Neural cell (in vitro differentiated cells): ENCODE measurements around the gene LRFN5. TPM values are rescaled to one million over a fixed set of nuclear protein-coding genes. Genes with fewer than 3 reads are reported as not detected.
"Not testable (repeated sequence)": the region's sequence is repeated elsewhere in the genome, so short reads cannot be mapped to it uniquely, and the experiment has no call there.

Experiments
- H2AFZ ChIP-seq: fragments of 200-600, 300-800 bp; sonication (generic), shearing (Covaris generic); 2 replicates; pipeline ENCODE4 v1.6.0; 2014; ENCODE audit warnings: low read depth, mild to moderate bottlenecking, antibody characterized with exemption, low read length, moderate library complexity
- H3F3A ChIP-seq: fragments of 200-600 bp; shearing (Covaris generic); 2 replicates; pipeline ENCODE4 v1.6.1; 2016; ENCODE audit warnings: mild to moderate bottlenecking, moderate library complexity, mixed read lengths, antibody characterized with exemption, low read length; ENCODE audit not compliant: insufficient read depth, poor library complexity, severe bottlenecking
- H3K27ac ChIP-seq: fragments of 200-600, 300-800 bp; sonication (generic), shearing (Covaris generic); 2 replicates; pipeline ENCODE4 v1.5.1; 2014; ENCODE audit warnings: mild to moderate bottlenecking, low read length, moderate library complexity
- H3K27me3 ChIP-seq: fragments of 300-800, 200-600 bp; sonication (generic), shearing (Covaris generic); 2 replicates; pipeline ENCODE4 v1.6.0; 2014; ENCODE audit warnings: mild to moderate bottlenecking, low read depth, low read length, moderate library complexity; ENCODE audit not compliant: insufficient read depth
- H3K36me3 ChIP-seq: fragments of 300-800, 200-600 bp; sonication (generic), shearing (Covaris generic); 2 replicates; pipeline ENCODE4 v1.5.1; 2014; ENCODE audit warnings: mild to moderate bottlenecking, antibody characterized with exemption, low read length, moderate library complexity; ENCODE audit not compliant: insufficient read depth
- H3K4me2 ChIP-seq: fragments of 300-800, 200-600 bp; sonication (generic), shearing (Covaris generic); 2 replicates; pipeline ENCODE4 v1.6.0; 2014; ENCODE audit warnings: mild to moderate bottlenecking, low read length
- H3K4me3 ChIP-seq: fragments of 300-800, 200-600 bp; sonication (generic), shearing (Covaris generic); 2 replicates; pipeline ENCODE4 v1.5.1; 2014; ENCODE audit warnings: mild to moderate bottlenecking, low read length, moderate library complexity
- H3K79me2 ChIP-seq: fragments of 200-600 bp; shearing (Covaris generic); replicated peaks from 2 replicates; pipeline ENCODE4 v1.6.0; 2014; ENCODE audit warnings: mild to moderate bottlenecking, low read length, moderate library complexity; ENCODE audit not compliant: insufficient read depth
- H3K9ac ChIP-seq: fragments of 300-800, 200-600 bp; sonication (generic), shearing (Covaris generic); 2 replicates; pipeline ENCODE4 v1.6.1; 2016; ENCODE audit warnings: mild to moderate bottlenecking, low read length, mixed read lengths
- H3K9me2 ChIP-seq: fragments of 200-600 bp; shearing (Covaris generic); 2 replicates; pipeline ENCODE4 v1.6.1; 2016; ENCODE audit warnings: mild to moderate bottlenecking, low read length, mixed read lengths; ENCODE audit not compliant: insufficient read depth
- H3K9me3 ChIP-seq: fragments of 200-600, 300-800 bp; sonication (generic), shearing (Covaris generic); 2 replicates; pipeline ENCODE4 v1.6.1; 2016; ENCODE audit warnings: mild to moderate bottlenecking, mixed run types, low read length, moderate library complexity, mixed read lengths
- H4K20me1 ChIP-seq: fragments of 200-600 bp; shearing (Covaris generic); 2 replicates; pipeline ENCODE4 v1.6.1; 2016; ENCODE audit warnings: mild to moderate bottlenecking, mixed run types; ENCODE audit not compliant: insufficient read depth
- EP300 ChIP-seq: fragments of 450-650 bp; conservative IDR thresholded peaks from 2 replicates; pipeline ENCODE4 v1.6.1; 2014; ENCODE audit warnings: antibody characterized with exemption, mild to moderate bottlenecking, moderate library complexity; ENCODE audit not compliant: poor library complexity, severe bottlenecking
- EZH2 ChIP-seq: fragments of 200-600, 300-800 bp; shearing (Covaris generic), sonication (generic); IDR thresholded peaks from 2 replicates; pipeline ENCODE4 v1.6.1; 2014; ENCODE audit warnings: antibody characterized with exemption, low read length, borderline replicate concordance, mild to moderate bottlenecking; ENCODE audit not compliant: insufficient read depth, poor library complexity, severe bottlenecking
- MXI1 ChIP-seq: fragments of 450-650 bp; conservative IDR thresholded peaks from 2 replicates; pipeline ENCODE4 v1.6.1; 2014; ENCODE audit warnings: antibody characterized with exemption, mild to moderate bottlenecking; ENCODE audit not compliant: poor library complexity, severe bottlenecking
- POLR2AphosphoS5 ChIP-seq: IDR thresholded peaks from 2 replicates; pipeline ENCODE4 v1.6.1; 2012
- RAD21 ChIP-seq: fragments of 450-650 bp; conservative IDR thresholded peaks from 2 replicates; pipeline ENCODE4 v1.6.1; 2014; ENCODE audit warnings: antibody characterized with exemption, mild to moderate bottlenecking, moderate library complexity
- REST ChIP-seq: IDR thresholded peaks from 2 replicates; pipeline ENCODE4 v1.6.1; 2012; ENCODE audit warnings: borderline replicate concordance
- SMC3 ChIP-seq: fragments of 450-650 bp; conservative IDR thresholded peaks from 2 replicates; pipeline ENCODE4 v1.6.1; 2014; ENCODE audit warnings: antibody characterized with exemption, mild to moderate bottlenecking, moderate library complexity; ENCODE audit not compliant: poor library complexity
- TAF1 ChIP-seq: IDR thresholded peaks from 2 replicates; pipeline ENCODE4 v1.6.1; 2012; ENCODE audit warnings: low read depth
- polyA plus RNA-seq: library from polyadenylated mRNA; depleted of rRNA; stranded (reverse); fragments of >200 nt; gene quantifications from 2 replicates; pipeline ENCODE4 v1.2.3, GENCODE V29; 2014
- TF ChIP-seq, protein P1 (sequence below): fragments of 450-650 bp; IDR thresholded peaks from 2 replicates; pipeline ENCODE4 v1.5.1; 2014; ENCODE audit warnings: antibody characterized with exemption, mild to moderate bottlenecking, moderate library complexity; ENCODE audit not compliant: poor library complexity, severe bottlenecking

LRFN5 gene
- polyA plus RNA-seq, 1 donor from 2014 or later = 24.5 TPM

DNA sequence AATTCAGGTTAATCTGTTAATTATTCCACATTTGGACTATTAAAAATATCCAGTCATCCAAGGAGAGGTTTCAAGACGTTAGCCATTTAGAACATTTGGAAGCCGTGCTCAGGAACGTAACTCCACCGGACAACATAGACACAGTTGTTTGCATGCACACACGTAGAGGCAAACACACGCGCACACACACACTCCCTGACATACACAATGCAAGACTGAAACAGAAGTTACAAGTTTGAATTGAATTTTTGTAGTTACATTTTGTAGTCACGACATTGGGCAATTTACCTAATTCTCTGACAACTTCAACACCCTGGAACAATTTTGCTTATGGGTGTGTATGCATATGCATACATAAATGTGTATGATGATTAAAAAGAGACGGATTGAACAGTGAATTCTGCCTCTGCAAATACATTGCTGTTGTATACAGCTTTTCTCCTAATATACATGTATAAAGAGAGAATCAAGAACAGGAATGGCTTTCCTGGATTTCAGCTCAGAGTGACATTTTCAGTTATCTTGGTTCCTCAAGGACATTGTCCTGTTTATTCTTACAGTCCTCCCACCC is 298.8 kb downstream of the LRFN5 start:
- no peaks in the 10 kb centered on the region for H3K9me2 ChIP-seq
- no peak overlapping the region for H3K4me2 ChIP-seq
- no peak overlapping the region for H3K9ac ChIP-seq
- H3F3A ChIP-seq = no peaks in the 10 kb centered on the region
- no peaks in the 10 kb centered on the region for H4K20me1 ChIP-seq
- no peak overlapping the region for H3K27ac ChIP-seq
- no peaks in the 10 kb centered on the region for H3K79me2 ChIP-seq
- H3K4me3 ChIP-seq = no peak overlapping the region
- H3K9me3 ChIP-seq = no peaks in the 10 kb centered on the region
- no peak for TF ChIP-seq REST
- no peak for TF ChIP-seq RAD21
- TF ChIP-seq POLR2AphosphoS5 = no peak
- TF ChIP-seq, protein P1, sequence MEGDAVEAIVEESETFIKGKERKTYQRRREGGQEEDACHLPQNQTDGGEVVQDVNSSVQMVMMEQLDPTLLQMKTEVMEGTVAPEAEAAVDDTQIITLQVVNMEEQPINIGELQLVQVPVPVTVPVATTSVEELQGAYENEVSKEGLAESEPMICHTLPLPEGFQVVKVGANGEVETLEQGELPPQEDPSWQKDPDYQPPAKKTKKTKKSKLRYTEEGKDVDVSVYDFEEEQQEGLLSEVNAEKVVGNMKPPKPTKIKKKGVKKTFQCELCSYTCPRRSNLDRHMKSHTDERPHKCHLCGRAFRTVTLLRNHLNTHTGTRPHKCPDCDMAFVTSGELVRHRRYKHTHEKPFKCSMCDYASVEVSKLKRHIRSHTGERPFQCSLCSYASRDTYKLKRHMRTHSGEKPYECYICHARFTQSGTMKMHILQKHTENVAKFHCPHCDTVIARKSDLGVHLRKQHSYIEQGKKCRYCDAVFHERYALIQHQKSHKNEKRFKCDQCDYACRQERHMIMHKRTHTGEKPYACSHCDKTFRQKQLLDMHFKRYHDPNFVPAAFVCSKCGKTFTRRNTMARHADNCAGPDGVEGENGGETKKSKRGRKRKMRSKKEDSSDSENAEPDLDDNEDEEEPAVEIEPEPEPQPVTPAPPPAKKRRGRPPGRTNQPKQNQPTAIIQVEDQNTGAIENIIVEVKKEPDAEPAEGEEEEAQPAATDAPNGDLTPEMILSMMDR = no peak
- TF ChIP-seq MXI1 = no peak
- no peak for TF ChIP-seq EZH2
- TF ChIP-seq TAF1 = no peak
- no peak for TF ChIP-seq SMC3
- TF ChIP-seq EP300 = no peak
- H2AFZ ChIP-seq = no peak overlapping the region
- H3K27me3 ChIP-seq = no peaks in the 10 kb centered on the region
- no peaks in the 10 kb centered on the region for H3K36me3 ChIP-seq

DNA sequence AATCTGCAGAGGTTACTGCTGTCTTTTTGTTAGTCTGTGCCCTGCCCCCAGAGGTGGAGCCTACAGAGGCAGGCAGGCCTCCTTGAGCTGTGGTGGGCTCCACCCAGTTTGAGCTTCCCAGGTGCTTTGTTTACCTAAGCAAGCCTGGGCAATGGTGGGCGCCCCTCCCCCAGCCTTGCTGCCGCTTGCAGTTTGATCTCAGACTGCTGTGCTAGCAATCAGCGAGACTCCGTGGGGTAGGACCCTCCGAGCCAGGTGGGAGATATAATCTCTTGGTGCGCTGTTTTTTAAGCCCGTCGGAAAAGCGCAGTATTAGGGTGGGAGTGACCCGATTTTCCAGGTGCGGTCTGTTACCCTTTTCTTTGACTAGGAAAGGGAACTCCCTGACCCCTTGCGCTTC is 304.5 kb downstream of the LRFN5 start:
- not testable (repeated sequence) for H3K36me3 ChIP-seq, H3K9me3 ChIP-seq, H3K27me3 ChIP-seq, H3K4me3 ChIP-seq, H3K79me2 ChIP-seq, H3K27ac ChIP-seq, H3K9ac ChIP-seq, H2AFZ ChIP-seq, H4K20me1 ChIP-seq, H3F3A ChIP-seq, H3K4me2 ChIP-seq, H3K9me2 ChIP-seq

DNA sequence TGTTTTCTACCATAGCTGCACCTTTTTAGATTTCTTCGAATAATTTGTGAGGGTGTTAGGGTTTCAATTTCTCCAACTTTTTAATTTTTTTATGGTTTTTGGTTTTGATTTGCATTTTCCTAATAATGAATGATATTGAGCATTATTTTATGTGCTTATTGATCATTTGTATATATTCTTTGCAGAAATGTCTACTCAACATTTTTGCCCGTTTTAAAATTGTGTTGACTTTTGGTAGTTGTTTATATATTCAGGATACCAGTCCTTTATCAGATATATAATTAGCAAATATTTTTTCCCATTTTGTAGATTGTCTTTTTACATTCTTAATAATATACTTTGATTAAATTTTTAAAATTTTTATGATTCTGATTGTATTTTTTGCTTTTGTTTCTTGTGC is 306.7 kb downstream of the LRFN5 start:
- no peaks in the 10 kb centered on the region for H3K79me2 ChIP-seq
- H3K4me3 ChIP-seq = no peak overlapping the region
- no peak overlapping the region for H3K4me2 ChIP-seq
- H3F3A ChIP-seq = no peaks in the 10 kb centered on the region
- H3K36me3 ChIP-seq = no peaks in the 10 kb centered on the region
- no peak overlapping the region for H3K9ac ChIP-seq
- no peaks in the 10 kb centered on the region for H3K9me3 ChIP-seq
- TF ChIP-seq POLR2AphosphoS5 = no peak
- TF ChIP-seq REST = no peak
- no peak for TF ChIP-seq MXI1
- no peaks in the 10 kb centered on the region for H3K9me2 ChIP-seq
- H4K20me1 ChIP-seq = no peaks in the 10 kb centered on the region
- no peak overlapping the region for H3K27ac ChIP-seq
- H3K27me3 ChIP-seq = no peaks in the 10 kb centered on the region
- no peak overlapping the region for H2AFZ ChIP-seq
